Uterus (tissue), 4 donors: ENCODE data around the gene CAB39. TPM values are rescaled to one million over a fixed set of nuclear protein-coding genes. Genes with fewer than 3 reads are reported as not detected.

Experiments
- DNase-seq, 2 donors: peaks; one replicate each; pipeline ENCODE4 v3.0.0-alpha.2; 2019 to 2020
- H3K27ac ChIP-seq, 2 donors: fragments of 200-600 bp; sonication (generic); 1 replicate in 1 of 2; 2 replicates in 1 of 2; pipeline ENCODE4 v1.5.1; 2016 to 2018
- H3K27me3 ChIP-seq, 2 donors: fragments of 200-600 bp; sonication (generic); one replicate each; pipeline ENCODE4 v1.5.1; 2018 to 2019; ENCODE audit warnings: control low read depth in 1 of 2
- H3K36me3 ChIP-seq, 2 donors: fragments of 200-600 bp; sonication (generic); one replicate each; pipeline ENCODE4 v1.5.1; 2019; ENCODE audit warnings: control low read depth in 1 of 2
- H3K4me1 ChIP-seq, 2 donors: fragments of 200-600 bp; sonication (generic); one replicate each; pipeline ENCODE4 v1.5.1; 2018 to 2019; ENCODE audit warnings: control low read depth in 1 of 2
- H3K4me3 ChIP-seq, 2 donors: fragments of 200-600 bp; sonication (generic); 1 replicate in 1 of 2; 2 replicates in 1 of 2; pipeline ENCODE4 v1.5.1; 2018 to 2019; ENCODE audit warnings: mild to moderate bottlenecking in 1 of 2
- H3K9me3 ChIP-seq, 2 donors: fragments of 200-600 bp; sonication (generic); one replicate each; pipeline ENCODE4 v1.5.1; 2019; ENCODE audit warnings: control low read depth in 1 of 2
- CTCF ChIP-seq, 4 experiments: fragments of 200-600 bp in 2 of 4; fragments of 450-650 bp in 2 of 4; sonication (generic) in 2 of 4; IDR thresholded peaks; one replicate each; pipeline ENCODE4 v1.5.1; 2016 to 2019; ENCODE audit warnings: antibody characterized with exemption in 4 of 4, mild to moderate bottlenecking in 2 of 4, moderate library complexity in 1 of 4
- POLR2A ChIP-seq, 2 donors: fragments of 450-650 bp; IDR thresholded peaks; one replicate each; pipeline ENCODE4 v1.6.1; 2016; ENCODE audit warnings: antibody characterized with exemption in 2 of 2, mild to moderate bottlenecking in 1 of 2, moderate library complexity in 1 of 2
- intact Hi-C: fragments of 100-400 bp; cut with DNase I; formaldehyde crosslinking; loops from one replicate; pipeline ENCODE4 v1.15.1; 2023; ENCODE audit warnings: low total_unique reads
- total RNA-seq, 4 donors: library from RNA; depleted of rRNA in 3 of 4; stranded (reverse); fragments of >200 nt in 3 of 4; gene quantifications; one replicate each; pipeline versions ENCODE4 v1.1.0 to v1.2.4, GENCODE V29; 2014 to 2023
- donor health status: DM: yes; HTN: yes; CAD: no.

CAB39 gene
- total RNA-seq, 4 donors from 2014 or later, result 33.6 to 121 (median 78.0) TPM

DNA sequence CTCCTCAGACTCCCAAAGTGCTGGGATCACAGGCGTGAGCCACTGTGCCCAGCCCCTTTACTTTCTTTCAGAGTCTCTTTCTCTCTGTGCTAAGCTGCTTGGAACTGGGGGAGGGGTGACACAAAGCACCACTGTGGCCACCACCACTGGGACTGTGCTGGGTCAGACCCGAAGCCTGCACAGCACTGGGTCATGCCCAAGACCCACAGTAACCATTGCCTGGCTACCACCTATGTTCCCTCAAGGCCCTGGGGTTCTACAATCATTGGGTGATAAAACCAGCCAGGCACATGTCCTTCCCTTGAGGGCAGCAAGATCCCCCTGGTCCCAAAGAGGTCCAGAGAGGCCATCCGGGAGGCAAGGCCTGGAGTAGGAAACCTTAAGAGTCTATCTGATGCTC, 9.1 kb upstream of the CAB39 start:
- H3K4me1 ChIP-seq, result no peaks in the 10 kb centered on the region
- no peaks in the 10 kb centered on the region for H3K27me3 ChIP-seq
- intact Hi-C loops, result no loop called here
- H3K27ac ChIP-seq, result no peak overlapping the region
- peaks cover 0 to 3% of the 10 kb centered on the region in 2 donors for H3K9me3 ChIP-seq
- TF ChIP-seq POLR2A (IDR thresholded peaks at IDR 0.05), result no peak
- no peak for TF ChIP-seq CTCF (IDR thresholded peaks at IDR 0.05)
- no peaks in the 10 kb centered on the region for H3K36me3 ChIP-seq
- no peak for DNase-seq
- H3K4me3 ChIP-seq, result no peak overlapping the region

GRCh38 chr2:230706053-230706521, 6.6 kb upstream of the CAB39 start:
- TF ChIP-seq CTCF (IDR thresholded peaks at IDR 0.05) (no peak), POLR2A (IDR thresholded peaks at IDR 0.05) (no peak)
- intact Hi-C loops, result no loop called here
- no peak for DNase-seq
- no peak overlapping the region for H3K27ac ChIP-seq
- no peaks in the 10 kb centered on the region for H3K36me3 ChIP-seq
- H3K27me3 ChIP-seq, result no peaks in the 10 kb centered on the region
- H3K9me3 ChIP-seq, result peaks cover 0 to 3% of the 10 kb centered on the region in 2 donors
- H3K4me3 ChIP-seq, result no peak overlapping the region
- no peaks in the 10 kb centered on the region for H3K4me1 ChIP-seq

DNA sequence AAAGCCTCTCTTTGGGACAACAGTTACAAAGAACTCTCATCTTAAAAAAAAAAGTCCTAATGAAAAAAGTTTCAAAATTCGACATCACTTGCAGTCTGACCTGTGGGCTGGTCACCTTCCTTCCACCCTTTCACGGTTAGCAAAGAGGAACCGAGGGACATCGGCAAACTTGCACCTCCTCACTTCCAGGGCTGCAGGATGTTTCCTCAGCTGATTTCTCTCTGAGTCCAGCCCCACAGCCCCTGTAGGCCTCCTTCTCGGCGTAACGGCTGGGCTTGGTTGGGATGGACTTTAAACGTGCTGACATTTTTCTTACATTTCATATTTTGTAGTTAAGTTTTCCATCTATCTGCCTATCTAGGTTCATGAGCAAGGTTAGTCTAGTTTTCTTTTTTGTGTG, 5.7 kb upstream of the CAB39 start:
- Histone ChIP-seq H3K4me3 (no peak overlapping the region), H3K27ac (no peak overlapping the region), H3K27me3 (no peaks in the 10 kb centered on the region), H3K4me1 (no peaks in the 10 kb centered on the region), H3K36me3 (no peaks in the 10 kb centered on the region), H3K9me3 (peaks cover 0 to 3% of the 10 kb centered on the region in 2 donors)
- TF ChIP-seq CTCF (IDR thresholded peaks at IDR 0.05), result no peak
- TF ChIP-seq POLR2A (IDR thresholded peaks at IDR 0.05), result no peak
- intact Hi-C loops, result no loop called here
- DNase-seq, result no peak

GRCh38 chr2:230708204-230708603, 4.4 kb upstream of the CAB39 start:
- Histone ChIP-seq H3K4me1 (no peaks in the 10 kb centered on the region), H3K9me3 (no peaks in the 10 kb centered on the region), H3K27ac (no peak overlapping the region), H3K36me3 (no peaks in the 10 kb centered on the region), H3K27me3 (no peaks in the 10 kb centered on the region), H3K4me3 (no peak overlapping the region)
- intact Hi-C loops, result no loop called here
- TF ChIP-seq CTCF (IDR thresholded peaks at IDR 0.05) (no peak), POLR2A (IDR thresholded peaks at IDR 0.05) (no peak)
- no peak for DNase-seq

DNA sequence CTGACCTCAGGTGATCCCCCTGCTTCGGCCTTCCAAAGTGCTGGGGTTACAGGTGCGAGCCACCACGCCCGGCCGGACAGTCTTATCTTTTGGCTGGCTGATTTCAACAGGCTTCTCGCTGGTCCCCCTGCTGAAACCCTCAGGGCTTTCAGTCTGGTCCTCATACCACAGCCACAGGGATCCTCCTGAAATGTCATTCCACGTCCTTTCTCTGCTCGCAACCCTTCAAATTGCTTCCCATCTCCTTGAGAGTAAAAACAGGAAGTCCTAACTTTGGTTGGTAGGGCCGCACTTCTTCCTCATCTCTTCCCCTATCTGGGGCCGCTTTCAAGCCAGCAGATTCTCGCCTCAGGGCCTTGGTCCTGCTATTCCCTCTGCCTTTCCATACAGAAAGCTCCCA, 1.4 kb upstream of the CAB39 start:
- no peaks in the 10 kb centered on the region for H3K36me3 ChIP-seq
- H3K27me3 ChIP-seq, result no peaks in the 10 kb centered on the region
- H3K4me1 ChIP-seq, result peaks cover 5 to 7% of the 10 kb centered on the region in 2 donors
- no peak overlapping the region for H3K4me3 ChIP-seq
- intact Hi-C loops, result loop anchor here (10.0 kb wide), 1 partner anchor 84 kb away; no protein-coding TSS in a partner anchor
- no peaks in the 10 kb centered on the region for H3K9me3 ChIP-seq
- H3K27ac ChIP-seq, result no peak overlapping the region
- TF ChIP-seq POLR2A (IDR thresholded peaks at IDR 0.05), result no peak
- TF ChIP-seq CTCF (IDR thresholded peaks at IDR 0.05), result no peak
- no peak for DNase-seq
